NCI-H187 (cell line): ENCODE results near the gene UQCR11.
A peak's percentile ranks its signal among the peaks of the same experiment; 100 is the strongest.

Source experiments
- DNase-seq, 2 experiments: peaks; one replicate each; lab custom pipeline; 2025; lab: John Stamatoyannopoulos, UW

The UQCR11 gene

DNA sequence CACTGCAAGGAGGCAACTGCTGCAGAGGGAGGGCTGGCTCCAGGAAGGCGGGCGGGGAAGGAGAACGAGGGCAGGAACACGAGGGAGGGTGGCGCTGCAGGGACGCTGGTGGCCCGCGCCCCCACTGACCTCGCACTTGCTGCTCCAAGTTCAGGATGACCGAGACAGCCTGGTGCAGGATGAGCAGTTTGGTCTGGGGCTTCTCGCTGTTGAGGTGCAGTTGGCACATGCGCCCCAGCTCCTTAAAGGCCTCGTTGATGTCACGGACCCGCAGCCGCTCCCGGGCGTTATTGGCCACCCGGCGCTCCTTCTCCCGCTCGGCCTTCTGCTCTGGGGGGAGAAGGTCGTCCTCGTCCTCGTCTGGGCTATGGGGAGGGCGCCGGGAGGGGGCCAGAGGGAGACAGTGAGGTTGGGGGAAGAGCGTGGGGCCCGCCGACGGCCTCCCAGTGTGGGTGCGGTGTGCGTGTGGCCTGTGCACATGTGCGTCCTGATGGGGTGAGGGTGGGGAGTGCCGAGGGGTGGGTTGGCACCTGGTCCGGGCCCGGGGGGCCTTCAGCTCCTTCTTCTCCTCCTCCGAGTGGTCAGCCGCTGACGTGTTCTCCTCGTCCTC lies 10.0 kb upstream of the UQCR11 start:
- no peak for DNase-seq

DNA sequence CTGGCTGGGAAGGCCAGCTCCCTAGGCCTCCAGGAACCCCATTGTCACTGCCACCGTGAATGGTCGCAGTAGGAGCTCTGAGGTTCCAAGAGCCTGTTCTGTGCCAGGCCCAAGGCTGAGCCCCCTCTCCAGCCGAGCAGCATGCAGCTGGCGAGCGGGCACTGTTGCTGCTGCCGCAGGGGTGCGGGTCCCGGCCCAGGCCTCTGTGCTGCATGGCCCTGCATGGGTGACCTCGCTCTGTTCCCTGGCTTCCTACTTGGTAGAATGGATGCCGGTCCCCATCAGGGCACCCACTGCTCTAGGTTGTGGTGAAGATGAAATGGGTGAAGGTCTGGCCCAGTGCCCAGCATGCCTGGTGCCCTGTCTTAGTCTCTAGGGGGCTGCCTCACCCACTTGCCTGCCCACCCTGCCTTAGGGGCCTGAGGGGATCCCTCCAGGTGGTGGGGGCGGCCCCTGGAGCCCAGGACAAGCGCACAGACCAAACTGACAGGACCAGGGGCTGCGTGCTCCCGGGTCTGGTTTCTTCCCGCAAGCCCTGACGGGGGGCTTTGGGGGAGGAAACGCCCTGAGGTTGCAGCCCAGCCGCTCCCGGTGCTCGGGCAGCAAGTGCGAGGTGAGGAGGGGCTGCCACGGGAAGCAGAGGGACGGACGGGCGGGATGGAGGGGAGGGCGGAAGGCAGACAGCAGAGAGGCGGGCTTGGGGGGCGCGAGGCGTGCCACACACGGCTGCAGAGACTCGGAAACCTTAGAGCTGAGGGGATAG lies 8.7 kb upstream of the UQCR11 start:
- no peak for DNase-seq

DNA sequence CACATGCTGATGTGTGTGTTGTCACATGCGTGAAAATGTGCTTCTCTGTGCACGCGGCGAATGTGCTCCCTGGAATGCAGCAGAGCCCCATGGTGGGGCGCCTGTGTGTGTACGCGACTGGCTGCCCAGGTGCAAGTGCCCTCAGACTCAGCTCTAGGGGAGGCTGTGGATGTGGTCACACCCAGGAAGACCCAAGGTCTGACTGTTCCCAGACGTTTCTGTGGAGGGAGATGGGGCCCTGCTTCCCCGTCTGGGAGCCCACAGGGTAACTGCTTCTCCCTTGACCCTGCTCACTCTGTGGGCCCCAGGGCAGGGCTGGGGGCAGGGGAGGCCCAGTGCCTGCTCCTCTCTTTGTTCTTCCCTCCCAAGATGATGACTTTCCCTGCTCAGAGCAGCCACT lies 7.9 kb upstream of the UQCR11 start:
- DNase-seq, result no peak

DNA sequence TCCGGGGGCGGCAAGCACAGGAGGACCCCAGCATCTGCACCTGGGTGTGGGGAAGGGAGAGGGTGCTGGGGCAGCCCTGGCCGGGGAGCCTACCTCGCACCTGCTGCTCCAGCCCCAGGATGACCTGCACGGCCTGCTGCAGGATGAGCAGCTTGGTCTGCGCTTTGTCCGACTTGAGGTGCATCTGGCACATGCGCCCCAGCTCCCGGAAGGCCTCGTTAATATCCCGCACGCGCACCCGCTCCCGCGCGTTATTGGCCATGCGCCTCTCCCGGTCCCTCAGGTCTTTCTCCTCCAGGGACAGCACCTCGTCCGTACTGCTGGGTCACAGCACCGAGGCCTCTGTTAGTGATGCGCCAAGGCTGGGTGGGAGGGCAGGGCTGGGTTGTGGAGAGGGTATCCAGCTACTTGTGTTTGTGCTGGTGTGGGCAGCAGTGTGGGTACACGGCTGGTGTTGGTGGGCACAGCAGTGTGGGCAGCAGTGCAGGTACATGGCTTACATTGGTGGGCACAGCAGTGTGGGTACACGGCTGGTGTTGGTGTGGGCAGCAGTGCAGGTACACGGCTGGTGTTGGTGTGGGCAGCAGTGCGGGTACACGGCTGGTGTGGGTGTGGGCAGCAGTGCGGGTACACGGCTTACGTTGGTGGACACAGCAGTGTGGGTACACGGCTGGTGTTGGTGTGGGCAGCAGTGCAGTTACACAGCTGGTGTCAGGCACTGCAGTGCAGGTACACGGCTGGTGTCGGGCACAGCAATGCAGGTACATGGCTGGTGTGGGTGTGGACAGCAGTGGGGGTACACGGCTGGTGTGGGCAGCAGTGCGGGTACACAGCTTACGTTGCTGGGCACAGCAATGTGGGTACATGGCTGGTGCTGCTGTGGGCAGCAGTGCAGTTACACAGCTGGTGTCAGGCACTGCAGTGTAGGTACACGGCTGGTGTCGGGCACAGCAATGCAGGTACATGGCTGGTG lies 7.1 kb upstream of the UQCR11 start:
- no peak for DNase-seq

DNA sequence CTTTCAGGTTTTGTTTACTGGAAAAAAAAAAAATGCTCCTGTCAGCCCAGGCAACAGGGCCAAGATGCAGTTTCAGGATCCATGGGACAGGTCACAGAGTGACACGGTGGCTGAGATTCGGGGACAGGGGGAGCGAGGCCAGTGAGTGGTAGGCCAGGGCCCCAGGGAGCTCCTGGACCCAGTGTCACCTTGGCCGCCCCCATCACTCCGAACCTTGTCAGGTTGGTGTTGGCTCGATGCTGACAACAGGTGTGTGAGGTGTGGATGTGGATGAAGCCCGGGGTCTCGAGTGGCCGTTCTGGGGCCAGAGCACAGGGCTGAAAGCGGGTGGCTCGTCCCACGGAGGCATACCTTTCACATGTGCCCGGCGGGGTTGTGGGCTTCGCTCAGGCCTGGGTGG lies 6.1 kb upstream of the UQCR11 start:
- DNase-seq, result no peak

DNA sequence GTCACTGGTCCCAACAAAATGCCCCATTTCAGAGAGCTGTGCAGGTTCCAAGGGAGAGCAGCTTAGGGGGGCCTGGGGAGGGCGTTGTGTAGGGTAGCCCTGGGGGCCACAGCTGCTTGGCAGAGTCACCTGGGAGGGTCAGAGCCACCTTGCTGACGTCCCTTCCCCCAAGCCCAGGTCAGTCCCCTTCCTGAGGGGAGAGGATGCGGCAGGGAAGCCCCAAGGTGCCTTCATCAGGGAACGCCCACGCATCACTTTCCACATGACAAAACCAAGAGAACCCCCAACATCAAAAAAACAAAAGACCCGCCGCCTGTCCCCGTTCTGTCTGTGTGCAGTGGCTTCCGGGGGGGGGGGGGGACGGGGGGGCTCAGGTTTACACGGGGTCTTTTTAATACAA lies 5.3 kb upstream of the UQCR11 start:
- DNase-seq, result no peak

DNA sequence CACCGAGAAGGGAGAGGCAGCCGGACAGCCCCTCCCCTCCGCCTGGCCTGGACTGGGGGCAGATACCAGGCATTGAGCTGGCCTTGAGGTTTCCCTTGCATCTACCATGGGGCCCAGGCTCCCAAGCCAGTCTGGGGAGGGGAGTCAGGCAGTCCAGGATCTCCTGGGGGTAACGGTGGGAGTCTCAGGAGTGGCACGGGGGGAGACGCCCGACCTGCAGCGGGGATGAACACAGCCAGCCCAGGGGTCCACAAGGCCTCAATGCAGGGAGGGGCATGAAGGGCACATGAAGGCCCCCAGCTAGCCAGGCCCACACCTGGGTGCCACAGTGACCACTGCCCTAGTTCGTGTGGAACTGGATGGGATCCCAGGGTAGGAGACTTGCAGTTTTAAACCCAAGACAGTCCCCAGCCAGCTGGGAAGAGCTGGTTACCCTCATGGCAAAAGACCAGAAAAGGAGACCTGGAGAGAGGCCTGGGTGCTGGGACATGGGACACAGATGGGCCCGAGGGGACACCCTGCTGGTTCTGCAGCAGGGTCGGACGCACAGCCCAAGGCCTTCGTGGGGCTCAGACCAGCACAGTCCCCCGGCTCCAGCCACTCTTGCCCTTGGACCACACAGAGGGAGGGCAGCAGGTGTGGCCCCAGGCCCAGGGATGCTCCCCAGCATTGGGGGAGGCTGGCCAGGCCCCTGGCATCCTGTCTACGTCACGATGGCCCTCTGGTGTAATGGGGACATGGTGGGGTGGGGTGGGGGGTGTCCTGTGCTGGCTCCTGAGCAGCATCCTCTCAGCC lies 4.6 kb upstream of the UQCR11 start:
- DNase-seq, result no peak

DNA sequence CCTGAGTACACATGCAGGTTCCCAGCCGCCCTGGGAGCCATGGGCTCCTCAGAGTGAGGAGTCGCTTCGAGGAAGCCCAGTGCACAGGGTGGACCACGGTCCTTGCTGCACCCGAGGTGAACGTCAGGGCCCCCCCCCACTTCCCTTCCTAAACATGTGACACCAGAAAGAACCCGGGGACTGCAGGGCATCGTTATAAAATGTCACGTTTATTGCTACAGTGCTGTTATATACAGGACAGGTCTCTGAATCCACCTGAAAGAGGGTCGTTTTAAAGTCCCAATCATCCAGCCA lies 3.8 kb upstream of the UQCR11 start:
- no peak for DNase-seq

DNA sequence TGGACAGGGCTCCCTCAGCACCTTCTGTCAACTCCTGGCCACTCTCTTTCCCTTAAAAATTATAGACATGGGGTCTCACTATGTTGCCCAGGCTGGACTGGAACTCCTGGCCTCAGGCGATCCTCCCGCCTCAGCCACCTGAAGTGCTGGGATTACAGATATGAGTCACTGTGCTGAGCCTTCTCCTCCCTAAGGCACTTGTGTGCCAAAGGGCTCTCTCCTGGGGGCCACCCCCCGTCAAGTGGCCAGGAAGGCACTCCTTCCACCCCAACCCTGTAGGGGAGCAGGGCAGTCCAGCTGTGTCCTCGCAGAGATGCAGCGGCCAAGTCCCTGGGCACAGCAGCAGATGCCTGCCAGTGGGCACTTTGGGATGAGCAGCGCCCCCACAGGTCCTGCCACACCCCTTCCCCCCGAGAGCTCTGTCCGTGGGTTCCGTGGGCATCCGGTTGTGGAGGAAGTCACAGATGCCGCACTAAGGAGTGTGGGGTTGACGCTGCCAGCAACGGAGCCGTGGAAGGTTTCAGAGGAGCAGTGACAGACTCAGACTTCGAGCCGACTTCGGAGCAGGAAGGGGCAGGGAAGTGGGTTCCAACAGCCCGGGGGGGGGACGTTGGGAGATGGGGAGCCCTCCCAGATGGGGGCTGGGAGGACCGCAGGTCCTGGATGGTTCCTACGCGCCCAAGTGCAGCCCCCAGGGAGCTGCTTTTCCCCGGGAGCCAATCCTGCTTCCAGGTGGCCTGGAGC lies 3.3 kb upstream of the UQCR11 start:
- no peak for DNase-seq

DNA sequence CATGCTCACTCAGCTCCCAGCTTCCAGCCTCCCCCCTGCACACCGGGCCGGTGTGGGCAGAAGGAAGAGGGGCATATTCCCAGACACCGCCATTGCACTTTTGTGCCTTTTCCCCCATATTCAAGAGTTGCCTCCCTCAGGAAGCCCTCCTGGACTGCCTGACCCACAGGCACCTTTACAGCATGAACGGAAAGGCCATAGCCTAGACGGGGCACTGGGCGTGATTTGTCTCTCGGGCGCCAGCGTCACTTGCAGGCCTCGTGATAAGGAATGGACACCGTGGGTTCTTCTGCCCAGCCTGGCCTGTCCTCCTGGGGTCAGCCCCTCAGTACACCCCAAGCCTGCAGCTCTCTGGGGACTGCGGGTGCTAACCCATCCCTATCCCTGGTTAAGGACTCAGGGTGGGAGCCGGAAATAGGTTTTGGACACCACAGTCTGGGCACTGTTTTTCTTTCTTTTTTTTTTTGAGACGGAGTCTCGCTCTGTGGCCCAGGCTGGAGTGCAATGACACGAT lies 933 bp upstream of the UQCR11 start:
- no peak for DNase-seq

DNA sequence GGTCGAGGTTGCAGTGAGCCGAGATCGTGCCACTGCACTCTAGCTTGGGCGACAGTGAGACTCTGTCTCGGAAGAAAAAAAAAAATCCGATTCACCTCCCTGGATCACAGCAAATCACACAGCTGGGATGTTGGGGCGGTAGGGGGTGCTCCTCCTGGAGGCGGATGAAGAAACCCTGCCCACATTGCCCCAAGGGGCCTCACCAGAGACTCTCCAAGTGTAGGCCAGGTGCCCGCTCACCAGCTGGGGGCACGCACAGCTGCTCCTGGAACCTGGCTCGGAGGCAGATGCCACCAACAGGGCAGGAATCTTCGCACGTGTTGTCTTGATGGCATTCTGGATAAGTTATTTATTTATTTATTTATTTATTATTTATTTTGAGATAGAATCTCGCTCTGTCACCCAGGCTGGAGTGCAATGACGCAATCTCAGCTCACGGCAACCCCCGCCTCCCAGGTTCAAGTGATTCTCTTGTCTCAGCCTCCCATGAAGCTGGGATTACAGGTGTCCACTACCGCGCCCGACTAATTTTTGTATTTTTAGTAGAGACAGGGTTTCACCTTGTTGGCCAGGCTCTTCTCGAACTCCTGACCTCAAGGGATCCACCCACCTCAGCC lies 3.1 kb downstream of the UQCR11 start:
- no peak for DNase-seq

DNA sequence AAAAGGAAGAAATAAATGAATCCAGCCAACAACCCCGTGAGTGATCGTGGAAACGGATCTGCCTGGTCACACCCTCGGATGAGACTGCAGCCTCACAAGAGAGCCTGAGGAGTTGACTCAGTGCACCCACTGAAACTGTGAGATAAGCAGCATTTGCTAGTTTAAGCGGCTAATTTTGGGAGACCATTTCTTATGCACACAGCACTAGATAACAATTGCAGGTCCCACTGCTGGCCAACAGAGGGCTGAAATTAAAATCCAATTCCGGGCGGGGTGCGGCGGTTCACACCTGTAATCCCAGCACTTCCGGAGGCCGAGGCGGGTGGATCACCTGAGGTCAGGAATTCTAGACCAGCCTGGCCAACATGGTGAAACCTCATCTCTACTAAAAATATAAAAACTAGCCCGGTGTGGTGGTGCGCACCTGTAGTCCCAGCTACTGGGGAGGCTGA lies 3.6 kb downstream of the UQCR11 start:
- no peak for DNase-seq

DNA sequence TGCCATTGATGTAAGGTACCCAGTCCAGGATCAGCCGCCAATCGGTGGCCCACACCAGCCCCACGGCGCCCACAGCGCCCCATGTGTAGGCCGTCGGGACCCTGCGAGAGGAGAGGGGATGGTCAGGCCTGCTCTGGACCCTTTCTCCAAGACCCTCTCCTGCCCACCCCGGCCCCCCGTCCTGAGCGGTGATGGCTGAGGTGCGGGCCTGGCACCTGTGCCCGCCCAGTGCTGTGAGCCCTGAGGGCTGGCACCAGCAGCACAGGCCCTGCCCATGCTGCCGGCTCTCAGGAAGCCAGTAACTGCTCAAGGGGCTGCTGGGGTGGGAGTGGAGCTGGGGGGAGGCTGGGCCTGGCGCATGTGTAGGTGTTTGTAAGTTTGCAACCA lies 5.8 kb downstream of the UQCR11 start:
- DNase-seq, result no peak

DNA sequence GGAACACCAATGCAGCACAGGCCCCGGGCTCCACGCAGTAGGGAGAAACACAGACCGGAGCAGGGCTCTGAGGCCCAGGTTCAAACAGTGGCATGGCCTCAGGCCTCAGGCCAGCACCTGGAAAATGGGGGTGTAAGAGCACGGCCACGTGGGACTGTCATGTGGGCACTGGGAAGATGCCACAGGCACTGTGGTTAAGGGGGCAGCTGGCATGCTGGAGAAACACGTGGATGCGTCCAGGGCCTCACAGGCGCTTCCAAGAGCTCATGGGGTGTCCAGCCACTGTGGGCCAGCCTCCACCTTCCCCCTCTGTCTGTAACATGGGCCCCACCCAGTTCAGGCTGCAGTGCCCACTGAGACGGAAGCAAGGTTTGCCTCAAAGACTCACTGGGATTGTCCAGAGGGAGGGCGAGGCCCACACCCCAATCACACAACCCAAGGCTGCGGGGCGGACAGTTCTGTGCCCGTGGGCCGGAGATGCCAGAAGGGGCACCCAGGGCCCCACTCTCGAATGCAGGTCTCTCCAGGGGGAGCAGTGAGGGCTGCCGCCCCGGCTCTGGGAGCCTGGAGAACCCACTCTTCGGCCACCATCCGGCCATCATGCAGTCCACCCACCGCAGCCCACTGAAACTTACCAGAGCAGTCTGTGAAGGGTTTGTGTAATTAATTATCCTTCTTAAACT lies 6.3 kb downstream of the UQCR11 start:
- no peak for DNase-seq

DNA sequence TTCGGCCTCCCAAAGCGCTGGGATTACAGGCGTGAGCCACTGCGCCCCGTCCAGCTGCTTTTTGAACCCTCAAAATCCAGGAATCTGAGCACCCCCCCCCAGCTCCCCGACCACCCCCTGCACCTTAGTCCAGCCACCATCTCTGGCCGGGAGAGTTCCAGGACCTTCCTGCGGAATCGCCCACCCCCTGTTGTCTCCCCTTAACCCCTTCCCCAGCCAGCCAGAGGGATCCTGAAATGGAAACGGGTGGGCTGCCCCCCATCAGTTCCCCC lies 11.8 kb downstream of the UQCR11 start:
- no peak for DNase-seq

DNA sequence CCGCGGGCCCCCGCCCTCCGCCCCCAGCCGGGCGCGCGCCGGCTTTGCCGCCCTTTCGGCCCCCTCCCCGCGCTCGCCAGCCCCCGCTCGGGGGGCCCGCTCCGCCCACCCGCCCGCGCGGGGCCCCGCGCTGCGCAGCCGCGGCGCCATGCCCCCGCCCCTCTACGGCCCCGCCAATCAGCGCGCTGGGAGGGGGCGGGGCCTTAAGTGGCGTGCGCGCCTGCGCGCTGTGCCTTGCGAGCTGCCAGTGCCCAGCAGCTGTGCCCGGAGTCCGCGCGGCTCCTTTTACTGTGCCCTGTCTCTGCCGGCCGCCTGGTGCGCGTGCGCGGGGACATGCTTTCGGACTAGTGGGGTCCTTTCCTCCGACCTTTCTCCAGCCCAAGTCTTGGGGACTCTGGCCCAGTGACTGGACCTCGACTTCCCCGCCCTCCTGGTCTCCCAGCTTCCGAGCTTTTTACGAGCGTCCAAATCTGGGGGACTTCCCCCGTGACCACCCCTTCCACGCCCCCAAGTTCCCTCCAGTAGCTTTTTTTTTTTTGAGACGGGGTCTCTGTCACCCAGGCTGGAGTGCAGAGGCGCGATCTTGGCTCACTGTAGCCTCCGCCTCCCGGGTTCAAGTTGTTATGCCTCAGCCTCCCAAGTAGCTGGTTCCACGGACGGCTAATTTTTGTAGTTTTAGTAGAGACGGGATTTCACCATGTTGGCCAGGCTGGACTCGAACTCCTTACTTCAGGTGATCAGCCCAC lies 12.3 kb downstream of the UQCR11 start, which contains the start of gene MBD3:
Gene MBD3 (minus strand): TSS at position 111 of the 746 bp plus-strand sequence. CDS start 234 bp downstream, outside the sequence.
- peak; percentile 93 to 96 for DNase-seq

DNA sequence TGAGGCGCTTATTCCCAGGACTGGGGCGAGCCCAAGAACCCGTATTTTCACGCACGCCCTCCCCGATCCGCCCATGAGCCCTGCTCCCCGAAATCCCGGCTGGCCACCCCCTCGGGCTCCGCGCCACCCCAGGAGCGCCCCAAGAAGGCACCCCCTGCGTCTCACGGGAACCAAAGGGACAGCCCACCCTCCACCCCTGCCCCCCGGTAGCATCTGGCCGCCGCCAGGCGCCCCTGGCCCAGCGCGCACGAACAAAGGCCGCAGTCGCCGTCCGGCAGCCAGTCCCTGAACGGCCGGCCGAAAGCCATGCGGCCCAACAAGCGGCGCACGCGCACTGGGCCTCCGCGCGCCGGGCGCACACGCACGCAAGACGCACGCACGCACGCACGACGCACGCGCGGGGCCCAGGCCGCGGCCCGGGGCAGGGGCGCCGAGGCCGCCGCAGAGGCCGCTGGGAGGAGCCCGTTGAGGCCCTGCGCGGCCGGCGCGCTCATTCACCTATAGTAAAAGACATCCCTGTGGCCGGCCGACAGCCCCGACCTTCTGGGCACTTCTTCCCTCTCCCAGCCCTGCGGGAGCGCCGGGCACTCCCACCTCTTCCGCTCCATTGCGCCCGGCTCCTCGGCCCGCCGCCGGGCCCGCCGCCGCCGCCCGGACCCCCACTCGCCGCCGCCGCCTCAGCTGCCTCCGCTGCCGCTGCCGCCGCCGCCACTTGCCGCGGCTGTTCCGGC lies 13.1 kb downstream of the UQCR11 start:
- peak; percentile 67 to 87 for DNase-seq

DNA sequence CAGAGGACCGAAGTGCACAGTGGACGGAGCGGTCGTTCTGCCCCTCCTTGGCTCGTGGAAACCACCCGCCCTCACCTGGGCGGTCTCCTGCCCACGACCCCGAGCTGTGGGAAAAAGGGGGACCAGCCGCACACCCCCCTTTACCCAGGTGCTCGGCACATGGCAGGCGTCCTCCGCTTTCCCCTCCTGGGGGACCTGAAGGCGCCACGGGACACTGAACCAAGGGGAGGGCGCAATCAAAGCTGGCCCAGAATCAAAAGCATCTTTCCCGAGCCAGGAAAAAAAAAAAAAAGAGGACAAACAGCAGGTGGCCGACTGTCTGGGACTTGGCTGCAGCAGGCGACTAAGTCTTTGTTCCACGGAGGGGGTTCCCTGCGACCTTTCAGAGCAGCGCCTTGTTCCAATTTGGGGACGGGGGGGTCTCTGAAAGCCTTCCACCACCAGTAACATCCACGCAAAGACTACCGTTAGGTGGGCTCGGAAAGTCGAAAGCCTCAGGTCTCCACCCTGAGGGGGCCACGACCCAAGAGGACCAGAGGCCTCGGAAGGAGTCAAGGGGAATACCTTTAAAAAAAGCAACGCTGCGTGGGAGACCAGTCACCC lies 13.7 kb downstream of the UQCR11 start:
- DNase-seq, result no peak
